Measurements from ENCODE around the gene DCTN3. TPM values are rescaled to one million over a fixed set of nuclear protein-coding genes. Genes with fewer than 3 reads are reported as not detected.

The DCTN3 gene
- total and polyA plus RNA-seq, 2 of the 4 experiments (the other 2 are of a cell fraction): 122 to 183 TPM

DNA sequence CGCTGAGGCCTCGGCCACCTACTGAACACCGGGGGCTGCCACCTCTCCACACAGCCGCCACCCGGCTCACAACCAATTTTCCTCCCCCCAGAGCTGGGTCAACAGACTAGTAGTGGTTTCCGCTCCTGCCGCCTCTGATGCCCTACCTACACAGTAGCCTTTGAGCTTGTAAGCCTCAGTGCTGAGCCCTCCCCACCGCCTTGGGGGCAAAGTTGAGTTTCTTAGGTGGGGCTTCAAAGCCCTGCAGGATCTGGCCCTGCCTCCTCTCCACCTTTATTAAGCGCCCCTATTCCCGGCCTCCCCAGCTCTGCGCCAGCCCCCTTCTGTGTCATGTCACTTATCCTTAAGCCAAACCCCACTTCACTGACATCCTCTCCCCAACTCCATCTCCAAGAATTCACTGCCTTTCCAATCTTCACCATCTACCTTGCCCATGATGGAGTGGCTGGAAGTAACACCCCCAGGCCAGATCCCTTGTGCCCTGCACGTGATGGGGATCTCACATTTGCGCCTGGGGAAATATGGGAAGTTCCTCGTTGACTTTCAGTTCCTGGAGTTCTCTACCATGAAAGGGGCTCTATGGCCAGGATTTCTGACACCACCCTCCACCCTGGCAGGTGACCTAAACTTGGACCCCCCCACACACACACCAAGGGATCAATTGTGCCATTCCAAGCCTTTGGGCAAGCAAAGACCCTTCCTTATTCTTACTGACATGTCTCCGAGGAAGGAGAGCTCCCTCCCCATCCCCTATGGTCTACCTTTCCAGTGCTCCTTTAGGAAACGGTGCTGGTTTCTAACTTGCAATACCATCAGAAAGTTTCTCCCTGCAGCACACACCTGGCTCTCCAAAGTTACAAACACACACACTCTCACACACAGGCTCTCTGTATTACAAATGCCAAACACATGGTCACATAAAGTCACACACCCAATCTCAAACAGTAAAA, 28.1 kb downstream of the DCTN3 start:
- WGBS, 2 experiments (ENCODE audit: extremely low coverage in 2 of 2, insufficient read length in 1 of 2): 31% methylated on average over 4 of the region's 16 CpGs; no CpG with 5 or more reads in 1 of the 2 experiments
- Histone ChIP-seq H2AFZ (replicated peaks; ENCODE audit: low read length, poor library complexity) (no peak overlapping the region), H3K23ac (ENCODE audit: low read depth, low read length) (0 out of 2 replicates have a peak overlapping the region, but pooled peaks have one; percentile 1), H3K4me2 (ENCODE audit: low read depth, low read length) (no peak overlapping the region), H2BK5ac (ENCODE audit: low read depth, low read length, poor library complexity, severe bottlenecking) (no peak overlapping the region), H3K9ac (ENCODE audit: low read depth, low read length) (no peak overlapping the region), H3K18ac (ENCODE audit: low read depth, low read length) (no peak overlapping the region), H3K14ac (replicated peaks; ENCODE audit: low read depth, low read length) (no peak overlapping the region), H3K56ac (ENCODE audit: extremely low read depth, insufficient read depth, low read length) (no peak overlapping the region), H4K5ac (ENCODE audit: low read depth, low read length) (no peak overlapping the region), H4K91ac (ENCODE audit: insufficient read depth, low read depth, low read length) (no peak overlapping the region), H3K27ac (ENCODE audit: insufficient read depth, low read length) (no peak overlapping the region), H3K9me1 (ENCODE audit: insufficient read depth, low read length) (no peaks in the 10 kb centered on the region), H2BK15ac (ENCODE audit: low read depth, low read length) (no peak overlapping the region), H4K20me1 (ENCODE audit: insufficient read depth, low read length) (peaks cover 8% of the 10 kb centered on the region; the same call in 1 of the 2 replicates), H3K4ac (ENCODE audit: low read depth, low read length) (no peak overlapping the region), H3K9me3 (ENCODE audit: control insufficient read depth, insufficient read depth, low read length) (no peaks in the 10 kb centered on the region), H3K4me1 (ENCODE audit: control insufficient read depth, insufficient read depth, low read length) (no peaks in the 10 kb centered on the region; the same call in 1 of the 2 replicates), H2BK20ac (ENCODE audit: low read depth, low read length) (no peak overlapping the region), H3K79me1 (ENCODE audit: low read depth in 1 of 2, low read length in 2 of 2) (no peaks in the 10 kb centered on the region), H2AK9ac (replicated peaks; ENCODE audit: low read depth, low read length, poor library complexity) (no peak overlapping the region), H3K27me3 (ENCODE audit: control insufficient read depth, insufficient read depth, low read length) (peaks cover 84% of the 10 kb centered on the region), H2BK120ac (ENCODE audit: low read depth, low read length) (no peak overlapping the region), H4K8ac (ENCODE audit: low read depth in 2 of 2, low read length in 2 of 2) (no peak overlapping the region), H2AK5ac (ENCODE audit: low read depth, low read length) (no peak overlapping the region), H3K4me3 (ENCODE audit: insufficient read depth, low read depth, low read length) (no peak overlapping the region), H3K36me3 (ENCODE audit: control insufficient read depth, insufficient read depth, low read length) (no peaks in the 10 kb centered on the region)
- BruUV-seq (replicated peaks): no TSS peak
- POLR2A ChIA-PET (ENCODE audit: unreplicated experiment): interaction anchor here (1.3 kb wide), 1 partner anchor 188 kb away, joined by 5 read pairs; no protein-coding TSS in a partner anchor
- intact Hi-C loops (cut with micrococcal nuclease) (loop anchor here (1.0 kb wide), 2 partner anchors 44 to 155 kb away; no protein-coding TSS in a partner anchor), dilution Hi-C loops (cut with HindIII; ENCODE audit: low sequenced_read_pairs, unreplicated experiment) (no loop called here), in situ Hi-C loops (cut with MboI; ENCODE audit: low sequenced_read_pairs) (no loop called here)
- ATAC-seq (ENCODE audit: low read depth) (peak; percentile 5; the same call in 1 of the 2 replicates), DNase-seq (no peak)
- CTCF ChIA-PET: interaction anchor here (0.6 to 3.3 kb wide), 13 partner anchors 10 to 542 kb away, joined by 3 to 35 read pairs (median 5); no protein-coding TSS in a partner anchor
- TF ChIP-seq ELK1 (IDR thresholded peaks at IDR 0.05; ENCODE audit: borderline replicate concordance, low read depth, low read length) (no peak), MAZ (IDR thresholded peaks at IDR 0.05; ENCODE audit: borderline replicate concordance, low read depth, low read length) (no peak), RFX5 (IDR thresholded peaks at IDR 0.05; ENCODE audit: low read depth, low read length) (no peak), CTCF (conservative IDR thresholded peaks at IDR 0.05; ENCODE audit: low read depth, low read length) (no peak), RCOR1 (IDR thresholded peaks at IDR 0.05; ENCODE audit: insufficient replicate concordance, low read length) (no peak), POLR2A (IDR thresholded peaks at IDR 0.05; ENCODE audit: low read depth, low read length) (no peak), SMC3 (IDR thresholded peaks at IDR 0.05; ENCODE audit: low read depth, low read length) (no peak), CHD1 (IDR thresholded peaks at IDR 0.05; ENCODE audit: low read depth, low read length) (no peak), BHLHE40 (IDR thresholded peaks at IDR 0.05; ENCODE audit: low read depth, low read length) (no peak), CEBPB (IDR thresholded peaks at IDR 0.05; ENCODE audit: low read depth, low read length) (no peak), MAFK (IDR thresholded peaks at IDR 0.05; ENCODE audit: low read depth, low read length) (no peak), FOS (IDR thresholded peaks at IDR 0.05; ENCODE audit: low read depth, low read length) (no peak), RAD21 (IDR thresholded peaks at IDR 0.05; ENCODE audit: low read length) (no peak), NFE2L2 (IDR thresholded peaks at IDR 0.05; ENCODE audit: low read depth, low read length) (no peak), MXI1 (IDR thresholded peaks at IDR 0.05; ENCODE audit: borderline replicate concordance, low read depth, low read length) (no peak)

Data from IMR-90 (cell line).